Measurements from ENCODE around the gene CYP2R1.

DNA sequence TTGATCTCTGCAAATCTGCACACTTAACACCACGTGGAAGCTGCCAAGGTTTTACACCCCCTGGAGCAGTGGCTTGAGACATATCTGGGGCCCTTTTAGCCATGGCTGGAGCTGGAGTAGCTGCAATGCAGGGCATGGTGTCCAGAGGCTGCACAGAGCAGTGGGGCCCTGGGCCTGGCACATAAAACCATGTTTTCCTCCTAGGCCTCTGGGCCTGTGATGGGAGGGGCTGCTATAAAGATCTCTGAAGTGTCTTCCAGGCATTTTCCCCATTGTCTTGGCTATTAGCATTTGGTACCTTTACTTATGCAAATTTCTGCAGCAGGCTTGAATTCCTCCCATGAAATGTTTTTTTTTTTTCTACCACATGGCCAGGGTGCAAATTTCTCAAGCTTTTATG lies 46.9 kb upstream of the CYP2R1 start:
- TF ChIP-seq CTCF (IDR thresholded peaks at IDR 0.05) (no peak), POLR2A (IDR thresholded peaks at IDR 0.05) (no peak), EP300 (IDR thresholded peaks at IDR 0.05; ENCODE audit: low read depth) (no peak)

All from transverse colon (tissue), 3 donors.